22Rv1 (cell line): ENCODE results near the gene NRF1.
"Not testable (repeated sequence)": the region's sequence is repeated elsewhere in the genome, so short reads cannot be mapped to it uniquely, and the experiment has no call there.

Experiments used
- H3K27ac ChIP-seq: fragments of 450-650 bp; 2 replicates; pipeline ENCODE4 v1.5.1; 2017
- CTCF ChIP-seq: fragments of 450-650 bp; IDR thresholded peaks from 2 replicates; pipeline ENCODE4 v1.5.1; 2017; ENCODE audit warnings: mild to moderate bottlenecking
- ZFX ChIP-seq: fragments of 450-650 bp; IDR thresholded peaks from 2 replicates; pipeline ENCODE4 v1.6.1; 2017; ENCODE audit warnings: antibody characterized with exemption, borderline replicate concordance

NRF1 gene

GRCh38 chr7:129617652-129618051 is 6.1 kb downstream of the NRF1 start:
- TF ChIP-seq CTCF (no peak), ZFX (no peak)
- H3K27ac ChIP-seq: no peak overlapping the region

GRCh38 chr7:129626896-129627295 is 15.4 kb downstream of the NRF1 start:
- no peak overlapping the region for H3K27ac ChIP-seq
- TF ChIP-seq ZFX (no peak), CTCF (no peak)

- TF ChIP-seq ZFX (no peak), CTCF (no peak)
- no peak overlapping the region for H3K27ac ChIP-seq
Measured at GRCh38 chr7:129630341-129630740, 18.8 kb downstream of the NRF1 start.

GRCh38 chr7:129634361-129635034 is 23.0 kb downstream of the NRF1 start:
- TF ChIP-seq ZFX (no peak), CTCF (no peak)
- H3K27ac ChIP-seq: peak overlapping the region; percentile 44

GRCh38 chr7:129635300-129636029 is 23.9 kb downstream of the NRF1 start:
- TF ChIP-seq ZFX (no peak), CTCF (peak; percentile 99)
- peak overlapping the region; percentile 44 for H3K27ac ChIP-seq

- H3K27ac ChIP-seq: not testable (repeated sequence)
Measured at GRCh38 chr7:129636030-129636550, 24.6 kb downstream of the NRF1 start.

GRCh38 chr7:129636641-129637040 is 25.1 kb downstream of the NRF1 start:
- no peak for TF ChIP-seq ZFX
- TF ChIP-seq CTCF: no peak
- no peak overlapping the region for H3K27ac ChIP-seq
